ENCODE measurements around the gene DYNC1H1. TPM values are rescaled to one million over a fixed set of nuclear protein-coding genes. Genes with fewer than 3 reads are reported as not detected.

DYNC1H1 gene
- total and polyA plus RNA-seq, 7 donors, result 117 to 634 (median 332) TPM

DNA sequence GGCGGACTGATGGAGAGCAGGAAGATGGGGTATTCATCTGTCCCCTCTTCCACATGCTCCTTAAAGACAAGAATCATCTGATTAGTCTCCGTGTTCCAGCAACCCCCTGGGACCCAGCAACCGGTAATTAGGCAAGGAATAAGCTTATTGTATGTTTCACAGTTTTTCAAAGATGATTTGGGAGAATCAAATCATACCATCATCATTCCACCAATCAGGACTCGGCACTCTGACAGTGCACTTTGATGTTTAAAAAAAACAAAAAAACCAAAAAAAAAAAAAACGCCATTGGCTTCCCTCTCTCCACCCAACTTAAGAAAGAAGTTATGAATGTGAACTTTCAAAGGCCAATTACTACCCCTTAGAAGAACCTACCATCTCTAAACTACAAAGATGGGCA is 1.3 kb upstream of the DYNC1H1 start:
- Histone ChIP-seq H3K27me3 (ENCODE audit: insufficient read depth in 3 of 3, low read length in 2 of 3) (no peaks in the 10 kb centered on the region), H3K36me3 (ENCODE audit: insufficient read depth in 1 of 2, low read depth in 1 of 2) (no peaks in the 10 kb centered on the region), H3K9me3 (no peaks in the 10 kb centered on the region), H3K4me1 (peaks cover 32% of the 10 kb centered on the region), H3K27ac (no peak overlapping the region), H3K4me3 (no peak overlapping the region)
- intact Hi-C loops (cut with DNase I), result loop anchor here (5.0 to 10.0 kb wide), 5 partner anchors 79 to 352 kb away; partner anchors contain the start of genes ZNF839 (in 2 of the 2) and HSP90AA1 (in 1 of the 2)
- ATAC-seq (no peak), DNase-seq (no peak)
- 82 to 88% (median 83%) methylated on average over 5 of the region's 5 CpGs for WGBS, 3 donors
- TF ChIP-seq, protein P1, sequence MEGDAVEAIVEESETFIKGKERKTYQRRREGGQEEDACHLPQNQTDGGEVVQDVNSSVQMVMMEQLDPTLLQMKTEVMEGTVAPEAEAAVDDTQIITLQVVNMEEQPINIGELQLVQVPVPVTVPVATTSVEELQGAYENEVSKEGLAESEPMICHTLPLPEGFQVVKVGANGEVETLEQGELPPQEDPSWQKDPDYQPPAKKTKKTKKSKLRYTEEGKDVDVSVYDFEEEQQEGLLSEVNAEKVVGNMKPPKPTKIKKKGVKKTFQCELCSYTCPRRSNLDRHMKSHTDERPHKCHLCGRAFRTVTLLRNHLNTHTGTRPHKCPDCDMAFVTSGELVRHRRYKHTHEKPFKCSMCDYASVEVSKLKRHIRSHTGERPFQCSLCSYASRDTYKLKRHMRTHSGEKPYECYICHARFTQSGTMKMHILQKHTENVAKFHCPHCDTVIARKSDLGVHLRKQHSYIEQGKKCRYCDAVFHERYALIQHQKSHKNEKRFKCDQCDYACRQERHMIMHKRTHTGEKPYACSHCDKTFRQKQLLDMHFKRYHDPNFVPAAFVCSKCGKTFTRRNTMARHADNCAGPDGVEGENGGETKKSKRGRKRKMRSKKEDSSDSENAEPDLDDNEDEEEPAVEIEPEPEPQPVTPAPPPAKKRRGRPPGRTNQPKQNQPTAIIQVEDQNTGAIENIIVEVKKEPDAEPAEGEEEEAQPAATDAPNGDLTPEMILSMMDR (IDR thresholded peaks at IDR 0.05), result no peak

DNA sequence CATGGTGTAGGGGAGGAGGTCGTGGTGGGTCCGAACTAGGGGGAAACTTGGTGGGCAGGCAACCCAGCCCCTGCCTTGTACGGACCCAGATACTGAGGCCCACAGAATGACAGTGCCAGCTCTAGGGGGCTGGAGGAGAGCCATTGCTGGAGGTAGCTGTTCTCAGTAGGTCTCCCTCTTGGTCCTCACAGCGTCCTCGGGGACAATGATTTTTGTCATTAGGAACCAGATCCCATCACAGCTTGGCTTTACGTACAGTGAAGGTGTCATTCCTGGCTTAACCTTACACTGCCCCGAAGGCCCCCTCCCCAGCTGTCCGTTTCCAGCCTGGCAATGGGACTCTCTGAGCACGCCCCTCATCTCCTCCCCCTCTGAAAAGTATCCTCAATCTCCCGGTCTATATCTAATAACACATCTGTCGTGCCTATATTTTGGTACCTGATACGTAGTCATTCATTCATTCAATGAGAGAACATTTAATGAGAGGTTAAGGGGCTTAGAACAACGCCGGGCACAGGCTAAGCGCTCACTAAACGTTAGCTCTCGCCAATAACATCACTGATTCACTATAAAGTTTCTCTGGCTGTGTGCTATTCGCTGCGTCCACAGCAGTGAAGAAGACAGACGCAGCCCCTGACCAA is 597 bp upstream of the DYNC1H1 start:
- no peak for ATAC-seq
- Histone ChIP-seq H3K27ac (peak overlapping the region; percentile 42), H3K36me3 (ENCODE audit: insufficient read depth in 1 of 2, low read depth in 1 of 2) (no peaks in the 10 kb centered on the region), H3K27me3 (ENCODE audit: insufficient read depth in 3 of 3, low read length in 2 of 3) (no peaks in the 10 kb centered on the region), H3K4me3 (peak overlapping the region; percentile 98), H3K9me3 (no peaks in the 10 kb centered on the region), H3K4me1 (peaks cover 32% of the 10 kb centered on the region)
- WGBS, 3 donors, result 44 to 49% (median 45%) methylated on average over 20 of the region's 20 CpGs
- TF ChIP-seq, protein P1 (IDR thresholded peaks at IDR 0.05), result no peak
- intact Hi-C loops (cut with DNase I), result loop anchor here (5.0 to 10.0 kb wide), 5 partner anchors 79 to 351 kb away; partner anchors contain the start of genes ZNF839 (in 2 of the 2) and HSP90AA1 (in 1 of the 2)
- DNase-seq, result peak in 1 of 2 donors; percentile 50

DNA sequence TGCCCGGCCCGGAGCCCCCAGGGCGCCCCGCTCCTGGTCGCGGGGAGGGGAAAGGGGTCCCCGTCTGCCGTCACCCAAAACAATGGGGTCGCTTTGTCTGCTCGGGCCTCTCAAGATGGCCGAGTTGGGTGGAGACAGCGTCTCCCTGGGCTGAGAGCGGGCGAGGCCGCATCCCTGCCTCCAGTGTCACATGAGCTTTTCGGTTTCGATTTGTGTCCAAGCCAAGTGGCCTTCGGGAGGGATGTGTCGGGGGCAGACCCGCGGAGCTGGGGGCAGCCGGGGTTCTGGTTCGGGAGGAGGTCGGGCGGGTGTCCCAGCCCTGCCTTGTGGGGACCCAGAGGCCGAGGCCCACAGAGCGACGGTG is 790 bp downstream of the DYNC1H1 start:
- intact Hi-C loops (cut with DNase I), result loop anchor here (10.0 kb wide), 2 partner anchors 260 to 350 kb away; partner anchors contain the start of gene ZNF839 (in 2 of the 2)
- Histone ChIP-seq H3K27ac (peak overlapping the region; percentile 96), H3K9me3 (no peaks in the 10 kb centered on the region), H3K4me3 (peak overlapping the region; percentile 98), H3K36me3 (ENCODE audit: insufficient read depth in 1 of 2, low read depth in 1 of 2) (peaks cover 0 to 6% of the 10 kb centered on the region in 2 donors), H3K27me3 (ENCODE audit: insufficient read depth in 3 of 3, low read length in 2 of 3) (no peaks in the 10 kb centered on the region), H3K4me1 (peaks cover 32% of the 10 kb centered on the region)
- WGBS, 3 donors, result 0 to 1% (median 1%) methylated on average over 26 to 28 of the region's 28 CpGs
- peak; percentile 68 to 82 for DNase-seq
- TF ChIP-seq, protein P1 (IDR thresholded peaks at IDR 0.05), result no peak
- ATAC-seq, result peak; percentile 20 to 49 (median 38)

DNA sequence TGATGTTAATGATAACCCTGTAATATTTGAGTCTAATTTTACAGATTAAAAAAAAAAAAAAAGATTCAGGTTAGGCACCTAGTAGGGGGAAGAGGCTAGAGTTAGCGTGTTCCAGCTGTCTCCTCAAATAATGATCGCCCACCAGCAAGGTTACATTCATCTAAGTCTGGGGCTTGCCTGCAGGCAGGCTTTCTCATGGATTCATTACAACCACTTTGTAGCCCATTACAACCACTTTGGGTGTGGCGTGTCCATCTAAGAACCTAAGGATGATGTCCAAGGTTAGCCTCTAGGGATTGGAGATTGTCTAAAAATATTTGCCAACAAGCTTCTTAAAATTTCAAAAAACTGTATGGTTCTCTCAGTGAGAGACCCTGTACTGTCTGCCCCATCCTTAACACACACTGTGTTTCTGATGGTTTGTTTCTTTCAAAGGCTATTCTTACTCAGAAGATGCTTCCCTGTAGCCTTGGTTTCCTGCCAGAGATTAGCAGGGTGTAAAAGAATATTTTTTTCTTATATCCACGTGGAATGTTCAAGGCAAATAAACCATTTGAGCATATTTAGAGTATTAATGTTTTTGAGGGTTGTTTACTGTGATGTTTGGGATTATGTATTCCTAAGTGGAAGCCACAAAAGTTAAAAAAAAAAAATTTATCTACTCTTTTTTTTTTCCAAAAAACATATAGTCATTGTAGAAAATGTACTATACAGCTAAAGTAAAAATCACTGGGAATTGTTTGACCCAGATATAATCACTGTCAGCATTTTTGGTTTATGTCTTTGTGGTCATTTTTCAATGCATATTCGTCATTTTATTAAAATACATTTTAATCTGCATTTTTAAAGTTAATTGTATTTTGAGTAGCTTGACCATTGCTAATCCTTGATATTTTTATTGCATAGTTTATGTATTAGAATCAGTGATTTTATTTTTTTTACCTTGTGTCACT is 1.7 kb downstream of the DYNC1H1 start:
- peak overlapping the region; percentile 98 for H3K4me3 ChIP-seq
- peaks cover 0 to 6% of the 10 kb centered on the region in 2 donors for H3K36me3 ChIP-seq (ENCODE audit: insufficient read depth in 1 of 2, low read depth in 1 of 2)
- H3K4me1 ChIP-seq, result peaks cover 36% of the 10 kb centered on the region
- ATAC-seq (no peak), DNase-seq (no peak)
- H3K27ac ChIP-seq, result peak overlapping the region; percentile 96
- intact Hi-C loops (cut with DNase I), result loop anchor here (10.0 kb wide), 2 partner anchors 261 to 349 kb away; partner anchors contain the start of gene ZNF839 (in 2 of the 2)
- TF ChIP-seq, protein P1 (IDR thresholded peaks at IDR 0.05), result no peak
- H3K9me3 ChIP-seq, result no peaks in the 10 kb centered on the region
- 37 to 42% (median 37%) methylated on average over 5 of the region's 5 CpGs for WGBS, 3 donors
- no peaks in the 10 kb centered on the region for H3K27me3 ChIP-seq (ENCODE audit: insufficient read depth in 3 of 3, low read length in 2 of 3)

Data from psoas muscle (tissue), 8 donors.